GM21717 (cell line): Measurements from ENCODE around the gene CPSF4.
"Not testable (repeated sequence)": the region's sequence is repeated elsewhere in the genome, so short reads cannot be mapped to it uniquely, and the experiment has no call there.

Source experiments
- ATAC-seq: cut with Tn5 transposase; IDR thresholded peaks from one replicate; pipeline ENCODE4 v1.9.1; 2021; ENCODE audit warnings: mild to moderate bottlenecking, moderate library complexity; ENCODE audit not compliant: unreplicated experiment

The CPSF4 gene

DNA sequence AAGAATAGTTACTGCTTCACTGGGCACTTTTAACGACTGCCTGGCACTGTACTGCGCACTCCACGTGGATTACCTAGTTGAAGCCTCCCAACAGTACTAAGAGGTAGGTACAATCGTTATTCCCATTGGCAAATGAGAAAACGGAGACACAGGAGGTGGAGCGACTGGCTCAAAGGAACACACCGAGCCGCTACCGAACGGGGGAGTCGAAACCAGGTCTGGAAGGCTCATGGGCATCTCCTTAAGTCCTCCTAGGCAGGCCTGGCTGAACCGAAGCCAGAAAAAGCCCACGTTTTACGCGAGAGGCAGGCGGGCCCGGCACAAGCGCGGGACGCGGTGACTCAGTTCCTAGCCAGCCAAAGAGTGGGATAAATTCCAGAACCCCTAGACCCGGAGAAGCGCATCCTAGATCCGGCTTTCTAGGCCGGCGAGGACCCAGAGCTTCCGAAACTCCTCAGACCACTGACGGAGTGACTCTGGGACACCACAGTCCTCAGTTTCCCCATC lies 30.8 kb upstream of the CPSF4 start:
- no peak for ATAC-seq

DNA sequence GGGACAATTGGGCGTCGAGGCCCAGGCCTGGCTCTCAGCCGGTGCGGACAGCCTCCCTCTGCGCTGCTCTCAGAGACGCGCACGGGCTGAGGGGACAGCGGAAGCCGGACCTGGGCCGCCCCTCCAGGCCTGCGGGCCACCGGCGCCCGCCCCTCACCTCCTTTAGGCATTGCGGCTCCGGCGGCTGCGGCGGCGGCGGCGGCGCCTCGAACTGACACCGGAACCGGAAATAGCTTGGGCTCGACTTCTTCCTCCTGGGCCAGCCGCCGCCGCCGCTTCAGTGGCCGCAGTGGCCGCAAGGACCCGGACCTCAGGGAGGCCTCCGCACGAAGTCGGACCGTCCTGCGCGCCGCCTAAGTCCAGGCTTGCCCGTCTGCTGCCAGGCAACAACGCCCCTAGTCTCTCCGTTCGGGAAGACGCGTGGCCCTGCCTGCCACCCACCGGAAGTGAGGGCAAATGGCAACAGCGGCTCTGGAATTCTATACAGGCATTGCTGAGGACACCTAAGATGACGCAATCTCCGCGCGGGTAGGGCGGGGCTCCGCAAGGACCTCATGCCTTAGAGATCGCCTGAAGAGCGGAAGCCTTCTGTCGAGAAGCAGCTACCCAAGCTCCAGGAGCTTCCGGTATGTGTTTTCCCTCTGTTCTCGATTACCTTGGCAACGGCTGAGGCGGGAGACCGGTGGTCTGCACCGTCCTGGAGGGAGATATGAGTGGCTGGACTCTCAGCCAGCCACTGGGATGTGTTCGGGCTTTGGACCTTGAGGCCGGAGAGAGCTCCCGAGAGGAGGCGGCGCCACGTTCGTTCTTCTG lies 30.2 kb upstream of the CPSF4 start, which contains the start of the genes BUD31 and PDAP1:
TSS of gene BUD31 (plus strand) at position 591 of the 813 bp plus-strand sequence. CDS start 2,124 bp downstream, outside the sequence.
TSS of gene PDAP1 (minus strand) at position 219 of the 813 bp plus-strand sequence. CDS start at position 170, 49 bp downstream.
- peak; percentile 83 for ATAC-seq

DNA sequence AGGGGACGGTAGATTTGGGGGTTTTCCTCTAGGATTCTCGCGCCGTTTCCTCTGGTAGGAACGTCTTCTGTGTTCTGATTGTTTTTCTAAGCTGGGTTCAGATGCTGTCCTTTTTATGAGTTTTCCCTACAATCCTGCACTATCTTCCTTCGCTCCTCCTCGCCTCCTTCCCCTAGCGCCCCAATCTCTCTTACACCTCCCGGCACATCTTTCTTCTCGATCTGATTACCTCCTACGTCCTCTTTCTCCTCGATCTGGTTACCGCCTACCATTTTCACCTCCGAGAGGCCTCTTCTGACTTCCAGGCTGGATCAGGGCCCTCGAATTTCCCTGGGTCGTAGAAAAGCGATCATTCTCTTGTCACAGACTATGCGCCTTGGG lies 29.6 kb upstream of the CPSF4 start:
- peak; percentile 3 for ATAC-seq

DNA sequence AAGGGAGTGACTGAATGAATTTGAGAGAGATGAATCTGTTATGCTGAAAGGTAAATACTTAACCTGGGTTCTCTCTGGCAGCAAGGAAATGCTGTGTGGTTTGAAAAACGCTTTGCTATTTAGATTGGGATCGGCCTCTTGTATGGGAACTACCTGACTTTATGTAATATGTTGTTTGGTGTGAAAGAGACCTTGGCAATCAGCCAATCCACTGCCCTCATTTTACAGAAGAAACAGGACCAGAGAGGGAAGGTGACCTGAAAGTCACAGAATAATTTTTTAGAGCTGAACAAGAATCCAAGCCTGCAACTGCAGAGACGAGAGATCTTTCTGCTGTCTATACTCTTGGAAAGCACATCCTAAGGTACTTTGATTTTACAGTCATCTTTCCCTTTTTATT lies 28.9 kb upstream of the CPSF4 start:
- no peak for ATAC-seq

DNA sequence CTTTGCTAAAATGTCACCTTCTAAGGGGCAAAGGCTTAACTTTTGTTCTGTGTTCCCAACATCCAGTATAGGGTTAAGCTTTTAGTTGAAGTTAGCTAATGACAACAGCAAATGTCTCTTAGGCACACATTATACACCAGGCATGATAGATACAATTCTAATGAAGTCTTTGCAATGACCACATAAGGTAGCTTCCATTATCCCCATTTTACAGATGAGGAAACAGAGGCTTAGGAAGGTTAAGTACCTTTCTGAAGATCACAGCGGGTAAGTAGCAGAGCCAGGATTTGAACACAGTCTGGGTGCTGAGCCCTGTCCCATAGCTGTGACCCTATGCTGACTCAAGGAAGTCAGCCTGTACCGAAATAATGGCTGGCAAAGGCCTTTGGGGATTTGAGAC lies 28.1 kb upstream of the CPSF4 start:
- ATAC-seq: no peak

DNA sequence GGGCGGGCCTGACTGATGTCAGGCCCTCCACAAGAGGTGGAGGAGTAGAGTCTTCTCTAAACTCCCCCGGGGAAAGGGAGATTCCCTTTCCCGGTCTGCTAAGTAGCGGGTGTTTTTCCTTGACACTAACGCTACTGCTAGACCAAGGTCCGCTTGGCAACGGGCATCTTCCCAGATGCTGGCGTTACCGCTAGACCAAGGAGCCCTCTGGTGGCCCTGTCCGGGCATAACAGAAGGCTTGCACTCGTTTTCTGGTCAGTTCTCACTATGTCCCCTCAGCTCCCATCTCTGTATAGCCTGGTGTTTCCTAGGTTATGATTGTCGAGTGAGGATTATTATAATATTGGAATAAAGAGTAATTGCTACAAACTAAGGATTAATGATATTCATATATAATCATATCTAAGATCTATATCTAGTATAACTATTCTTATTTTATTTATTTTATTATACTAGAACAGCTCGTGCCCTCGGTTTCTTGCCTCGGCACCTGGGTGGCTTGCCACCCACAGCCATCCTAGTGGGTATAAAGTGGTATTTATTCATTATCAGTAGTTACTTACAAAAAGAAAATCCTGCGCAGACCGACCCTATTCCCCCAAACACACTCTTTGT lies 23.1 kb upstream of the CPSF4 start:
- ATAC-seq: not testable (repeated sequence)

DNA sequence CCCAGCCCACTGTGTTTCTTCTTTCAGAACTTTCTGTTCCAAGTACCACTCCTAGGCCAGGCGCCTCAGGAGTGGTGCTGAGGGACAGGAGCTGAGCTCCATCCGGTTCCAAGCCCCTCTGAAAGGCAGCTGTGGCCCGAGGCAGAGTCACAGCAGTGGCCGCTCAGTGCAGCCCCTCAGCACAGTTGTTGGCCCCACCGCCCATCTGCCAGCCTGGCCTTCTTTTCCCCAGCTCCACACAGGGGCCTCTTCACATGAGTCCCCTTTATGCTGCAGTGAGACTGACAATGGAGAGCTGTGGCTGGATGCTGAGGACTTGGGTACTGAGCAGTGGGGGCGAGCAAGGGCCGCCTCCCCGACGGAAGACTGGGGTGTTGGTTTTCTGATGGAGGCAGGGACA lies 20.5 kb upstream of the CPSF4 start:
- ATAC-seq: no peak

DNA sequence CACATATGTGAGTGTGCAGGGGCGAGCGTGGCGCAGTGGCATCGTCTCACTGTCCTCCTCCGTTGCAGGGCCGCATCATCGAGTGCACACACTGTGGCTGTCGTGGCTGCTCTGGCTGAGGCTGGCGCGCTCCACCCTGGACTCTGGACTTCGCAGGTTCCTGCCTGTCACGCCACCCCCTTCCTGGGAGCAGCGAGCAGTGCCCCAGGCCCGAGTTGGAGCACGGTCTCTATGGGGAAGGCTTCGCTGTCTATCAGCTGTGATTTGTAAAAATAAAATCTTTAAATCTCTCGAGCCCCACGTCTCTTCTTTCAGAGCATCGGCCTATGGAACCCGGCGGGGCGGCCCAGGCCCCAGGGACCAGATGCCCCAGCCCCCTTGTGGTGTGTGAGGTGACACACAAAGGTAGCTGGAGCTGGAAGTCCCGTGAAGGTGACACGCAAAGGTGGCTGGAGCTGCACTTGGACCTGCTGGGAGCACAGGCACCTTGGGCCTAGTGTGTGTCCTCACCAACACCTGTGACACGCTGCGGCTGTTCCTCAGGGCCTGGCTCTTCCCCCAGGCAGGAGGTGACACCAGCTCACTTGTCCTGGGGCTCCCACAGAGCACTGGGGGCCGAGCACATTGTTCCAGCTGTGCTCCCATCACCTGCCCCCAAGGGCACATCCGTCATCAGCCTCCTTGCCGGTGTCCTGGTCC lies 19.3 kb upstream of the CPSF4 start:
- no peak for ATAC-seq

DNA sequence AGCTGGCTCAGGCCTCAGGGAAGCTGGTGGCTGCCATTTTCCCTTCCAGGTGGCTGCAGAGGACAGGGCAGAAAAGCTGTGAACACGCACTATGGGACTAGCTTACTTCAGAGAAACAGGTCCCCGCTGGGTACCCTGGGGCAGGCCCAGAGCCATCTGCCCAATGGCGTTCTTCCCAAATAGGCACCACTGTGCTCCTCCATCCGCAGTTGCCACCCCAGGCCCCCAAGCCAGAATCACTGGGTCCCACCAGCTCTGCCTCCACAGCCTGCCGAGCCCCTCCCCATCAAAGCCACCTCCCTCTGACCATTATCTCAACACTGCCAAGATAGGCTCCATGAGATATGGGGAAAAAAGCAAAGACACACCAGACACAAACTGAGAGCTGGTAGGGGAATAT lies 18.5 kb upstream of the CPSF4 start:
- no peak for ATAC-seq

DNA sequence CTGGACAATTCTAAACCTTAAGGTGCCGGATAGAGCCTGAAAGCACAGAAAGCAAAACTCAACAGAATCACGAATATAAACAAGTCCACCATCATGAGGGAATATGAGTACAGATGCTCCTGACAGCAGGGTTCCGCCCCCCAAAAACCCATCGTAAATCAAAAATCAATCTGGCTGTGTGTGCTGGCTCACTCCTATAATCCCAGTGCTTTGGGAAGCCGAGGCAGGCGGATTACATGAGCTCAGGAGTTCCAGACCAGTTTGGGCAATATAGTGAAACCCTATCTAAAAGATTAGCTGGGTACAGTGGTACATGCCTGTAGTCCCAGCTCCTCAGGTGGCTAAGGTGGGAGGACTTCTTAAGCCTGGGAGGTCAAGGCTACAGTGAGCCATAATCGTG lies 17.8 kb upstream of the CPSF4 start:
- no peak for ATAC-seq

DNA sequence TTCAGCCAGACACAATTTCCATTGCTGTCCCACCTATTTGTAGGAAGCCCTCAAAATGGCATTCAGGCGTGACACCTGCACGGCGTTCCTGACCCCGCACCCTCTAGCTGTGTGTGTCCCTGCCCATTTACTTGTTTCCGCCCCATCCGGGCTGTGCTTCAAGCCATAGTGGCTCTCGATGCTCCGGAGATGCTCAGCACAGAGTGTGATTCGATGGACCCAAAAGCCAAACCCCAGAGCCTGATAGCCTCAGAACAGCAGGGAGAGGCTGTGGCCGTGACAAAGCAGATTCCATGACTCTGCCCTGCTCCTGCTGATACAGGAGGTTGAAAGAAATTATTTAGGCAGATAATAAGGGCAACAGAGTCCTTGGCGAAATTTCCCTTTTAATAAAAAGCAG lies 16.6 kb upstream of the CPSF4 start:
- ATAC-seq: no peak

DNA sequence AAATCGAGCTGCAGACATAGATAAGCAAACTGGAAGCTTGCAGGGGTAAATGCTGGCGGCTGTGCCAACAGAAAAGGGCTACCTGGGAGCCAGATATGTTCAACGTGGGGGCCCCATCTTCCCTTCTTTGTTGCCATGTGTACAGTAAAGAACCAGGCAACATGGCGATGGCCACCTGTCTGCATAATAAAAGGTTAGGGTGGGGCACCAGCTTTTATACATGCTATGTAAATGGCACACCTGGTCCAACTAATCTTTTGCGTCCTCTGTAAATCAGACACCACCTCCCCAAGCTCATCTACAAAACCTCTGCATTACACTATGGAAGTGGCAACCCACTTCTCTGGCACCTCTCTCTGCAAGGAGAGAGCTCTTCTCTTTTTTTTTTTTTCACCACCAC lies 16.1 kb upstream of the CPSF4 start:
- ATAC-seq: no peak

DNA sequence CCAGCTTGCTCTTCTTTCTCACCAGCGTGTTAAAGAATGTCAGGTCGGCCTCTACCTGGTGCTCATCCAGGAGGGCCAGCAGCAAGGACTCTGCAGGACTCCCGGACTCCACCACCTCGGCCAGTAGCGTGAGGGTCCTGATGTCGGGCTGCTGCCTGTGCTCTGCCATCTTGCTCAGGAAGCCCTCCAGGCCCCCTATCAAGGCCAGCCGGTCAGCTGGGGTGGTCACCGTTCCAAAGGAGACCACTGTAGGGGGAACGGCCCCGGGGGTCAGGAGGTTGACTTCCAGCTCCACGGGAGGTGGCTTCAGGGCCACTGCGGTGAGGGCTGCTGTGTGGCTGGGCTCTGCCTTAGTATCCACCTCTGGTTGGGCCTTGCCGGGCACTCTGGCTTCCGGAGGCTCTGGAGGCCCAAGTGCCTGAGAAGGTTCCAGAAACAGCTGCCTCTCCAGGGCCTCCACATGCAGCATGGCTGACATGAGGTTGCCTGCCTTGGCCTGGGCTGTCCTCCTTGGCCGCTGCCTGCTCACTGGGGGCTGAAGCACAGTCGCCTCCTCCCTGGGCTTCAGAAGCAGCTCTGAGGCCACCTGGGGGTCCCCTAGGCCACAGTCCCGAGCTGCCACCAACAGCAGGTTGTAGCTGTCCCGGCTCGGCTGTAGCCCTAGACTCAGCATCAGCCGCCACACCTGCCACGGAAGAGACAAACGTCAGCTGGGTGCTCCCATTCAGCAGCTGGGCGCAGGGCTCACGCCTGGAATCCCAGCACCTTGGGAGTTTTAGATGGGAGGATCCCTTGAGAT lies 13.6 kb upstream of the CPSF4 start:
- no peak for ATAC-seq

DNA sequence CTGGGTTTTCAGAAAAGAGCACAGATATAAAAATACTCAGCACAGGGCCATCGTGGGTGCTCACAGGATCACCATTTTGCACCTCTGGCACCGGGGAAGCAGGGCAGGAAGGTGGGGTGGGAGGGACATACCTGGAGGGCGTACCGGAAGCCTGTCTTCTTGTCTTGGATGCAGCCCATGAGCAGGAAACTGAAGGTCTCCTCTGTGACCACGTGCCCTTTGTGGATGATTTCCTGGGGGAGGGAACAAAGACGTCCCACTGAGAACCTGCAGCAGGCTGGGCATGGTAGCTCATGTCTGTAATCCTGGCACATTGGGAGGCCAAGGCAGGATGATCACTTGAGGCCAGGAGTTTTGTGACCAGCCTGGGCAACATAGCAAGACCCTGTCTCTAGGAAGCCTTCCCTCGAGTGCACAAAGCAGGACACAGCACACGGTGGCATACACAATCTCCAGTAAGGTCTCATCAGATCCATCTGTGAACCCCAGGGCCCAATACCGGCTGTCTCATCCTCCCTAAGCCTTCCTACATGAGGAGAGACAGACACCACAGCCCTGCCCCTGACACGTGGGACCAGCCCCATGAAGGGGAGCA lies 9.7 kb upstream of the CPSF4 start:
- no peak for ATAC-seq

DNA sequence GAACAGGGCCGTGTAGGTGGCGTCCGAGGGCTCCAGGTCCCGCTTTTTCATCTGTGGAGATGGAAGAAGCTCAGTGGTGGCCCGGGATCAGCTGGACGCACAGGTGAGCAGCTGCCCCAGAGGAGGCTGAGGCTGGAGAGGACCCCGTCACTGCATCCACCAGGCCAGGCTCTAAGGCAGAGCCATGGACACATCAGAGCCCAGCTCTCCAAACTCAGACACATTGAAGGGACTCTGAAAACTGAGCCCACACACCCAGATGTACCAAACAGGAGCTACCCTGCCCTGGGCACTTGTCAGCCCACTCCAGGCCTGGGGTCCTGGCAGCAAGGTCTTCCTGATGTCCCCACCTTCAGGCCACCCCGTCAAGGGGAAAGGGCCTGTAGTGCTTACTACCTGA lies 9.0 kb upstream of the CPSF4 start:
- no peak for ATAC-seq

DNA sequence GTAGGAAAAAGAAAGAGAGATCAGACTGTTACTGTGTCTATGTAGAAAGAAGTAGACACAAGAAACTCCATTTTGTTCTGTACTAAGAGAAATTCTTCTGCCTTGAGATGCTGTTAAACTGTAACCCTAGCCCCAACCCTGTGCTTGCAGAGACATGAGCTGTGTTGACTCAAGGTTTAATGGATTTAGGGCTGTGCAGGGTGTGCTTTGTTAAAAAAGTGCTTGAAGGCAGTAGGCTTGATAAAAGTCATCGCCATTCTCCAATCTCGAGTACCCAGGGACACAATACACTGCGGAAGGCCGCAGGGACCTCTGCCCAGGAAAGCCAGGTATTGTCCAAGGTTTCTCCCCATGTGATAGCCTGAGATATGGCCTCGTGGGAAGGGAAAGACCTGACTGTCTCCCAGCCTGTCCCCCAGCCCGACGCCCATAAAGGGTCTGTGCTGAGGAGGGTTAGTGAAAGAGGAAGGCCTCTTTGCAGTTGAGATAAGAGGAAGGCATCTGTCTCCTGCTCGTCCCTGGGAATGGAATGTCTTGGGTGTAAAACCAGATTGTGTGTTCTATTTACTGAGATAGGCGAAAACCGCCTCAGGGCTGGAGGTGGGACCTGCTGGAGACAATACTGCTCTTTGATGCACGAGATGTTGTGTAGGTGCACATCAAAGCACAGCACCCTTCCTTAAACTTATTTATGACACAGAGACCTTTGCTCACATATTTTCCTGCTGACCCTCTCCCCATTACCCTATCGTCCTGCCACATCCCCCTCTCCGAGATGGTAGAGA lies 6.8 kb upstream of the CPSF4 start:
- not testable (repeated sequence) for ATAC-seq

DNA sequence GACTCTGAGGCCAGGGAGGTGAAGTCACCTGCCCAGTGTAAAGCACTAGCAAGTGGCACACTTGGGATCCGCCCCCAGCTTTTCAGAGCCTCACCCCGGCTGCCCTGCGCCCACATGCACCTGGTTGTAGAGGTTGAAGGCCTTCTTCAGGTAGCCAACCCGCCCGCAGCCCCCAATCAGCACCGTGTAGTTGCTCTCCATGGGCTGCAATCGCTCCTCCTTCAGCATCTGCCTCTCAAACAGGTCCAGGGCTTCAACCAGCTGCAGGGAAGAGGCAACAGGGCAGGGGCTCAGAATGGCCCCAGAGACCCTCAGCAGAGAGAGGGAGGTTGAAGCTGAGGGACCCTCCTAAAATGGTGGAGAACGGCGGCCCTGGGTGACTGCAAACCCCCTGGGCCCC lies 5.6 kb upstream of the CPSF4 start:
- no peak for ATAC-seq

DNA sequence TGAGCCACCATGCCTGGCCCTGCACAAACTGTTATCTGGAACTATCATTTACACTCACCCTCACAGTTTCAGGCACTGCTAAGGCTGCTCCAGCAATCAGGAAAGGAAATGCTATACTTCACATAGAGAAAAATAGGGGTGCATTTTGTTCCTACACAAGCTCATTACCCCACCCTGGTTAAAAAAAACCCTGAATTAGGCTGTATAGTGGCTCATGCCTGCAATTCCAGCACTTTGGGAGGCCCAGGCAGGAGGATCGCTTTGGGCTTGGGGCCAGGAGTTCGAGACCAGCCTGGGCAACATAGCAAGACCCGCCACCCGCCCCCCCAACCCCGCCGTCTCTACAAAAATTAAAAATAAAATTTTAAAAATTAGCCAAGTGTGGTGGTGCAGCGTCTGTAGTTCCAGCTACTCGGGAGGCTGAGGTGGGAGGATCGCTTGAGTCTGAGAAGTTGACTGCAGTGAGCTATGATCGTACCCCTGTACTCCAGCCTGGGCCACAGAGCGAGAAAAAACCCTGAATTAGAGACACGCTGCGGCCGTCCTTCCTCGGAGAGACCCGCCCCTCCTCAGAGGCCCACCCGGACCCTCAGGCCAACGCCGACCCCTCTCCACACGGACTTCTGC lies 684 bp upstream of the CPSF4 start:
- peak; percentile 5 for ATAC-seq

DNA sequence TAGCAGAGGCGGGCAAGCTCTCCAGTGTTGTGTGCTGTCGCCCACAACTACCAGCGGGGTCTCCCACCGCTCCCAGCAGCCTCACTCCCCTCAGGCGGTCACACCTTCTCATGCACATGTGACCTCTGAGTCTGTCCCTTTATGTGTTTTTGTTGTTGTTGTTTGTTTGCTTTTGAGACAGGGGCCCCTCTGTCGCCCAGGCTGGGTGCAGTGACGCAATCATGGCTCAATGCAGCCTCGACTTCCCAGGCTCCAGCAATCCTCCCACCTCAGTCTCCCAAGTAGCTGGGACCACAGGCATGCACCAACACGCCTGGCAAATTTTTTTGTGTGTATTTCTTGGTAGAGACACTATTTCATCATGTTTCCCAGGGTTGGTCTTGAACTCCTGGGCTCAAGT lies 1.5 kb downstream of the CPSF4 start:
- no peak for ATAC-seq
